HEK293T (cell line): Measurements from ENCODE around the gene MGRN1.

Source experiments
- ARNT ChIP-seq: fragments of 450-650 bp; IDR thresholded peaks from 2 replicates; pipeline ENCODE4 v1.6.1; 2017; ENCODE audit warnings: mild to moderate bottlenecking
- BHLHE40 ChIP-seq: fragments of 450-650 bp; IDR thresholded peaks from 2 replicates; pipeline ENCODE4 v1.6.1; 2016; ENCODE audit warnings: mild to moderate bottlenecking, moderate library complexity, borderline replicate concordance
- CTBP1 ChIP-seq: fragments of 450-650 bp; IDR thresholded peaks from 2 replicates; pipeline ENCODE4 v1.6.1; 2016; ENCODE audit warnings: borderline replicate concordance
- ELF4 ChIP-seq: fragments of 450-650 bp; IDR thresholded peaks from 2 replicates; pipeline ENCODE4 v1.6.1; 2017; ENCODE audit warnings: antibody characterized with exemption
- FOXA1 ChIP-seq: fragments of 450-650 bp; IDR thresholded peaks from 2 replicates; pipeline ENCODE4 v1.6.1; 2016; ENCODE audit warnings: mild to moderate bottlenecking
- FOXK2 ChIP-seq: fragments of 450-650 bp; IDR thresholded peaks from 2 replicates; pipeline ENCODE4 v1.6.1; 2016; ENCODE audit warnings: mild to moderate bottlenecking
- FOXM1 ChIP-seq: fragments of 450-650 bp; IDR thresholded peaks from 2 replicates; pipeline ENCODE4 v1.6.1; 2017; ENCODE audit warnings: mild to moderate bottlenecking, borderline replicate concordance
- HDGF ChIP-seq: fragments of 450-650 bp; IDR thresholded peaks from 2 replicates; pipeline ENCODE4 v1.6.1; 2017; ENCODE audit warnings: antibody characterized with exemption, borderline replicate concordance
- NFRKB ChIP-seq: fragments of 450-650 bp; IDR thresholded peaks from 2 replicates; pipeline ENCODE4 v1.6.1; 2016; ENCODE audit warnings: mild to moderate bottlenecking, moderate library complexity
- SP1 ChIP-seq: fragments of 450-650 bp; IDR thresholded peaks from 2 replicates; pipeline ENCODE4 v1.6.1; 2017
- SUZ12 ChIP-seq: fragments of 450-650 bp; IDR thresholded peaks from 2 replicates; pipeline ENCODE4 v1.6.1; 2016; ENCODE audit warnings: mild to moderate bottlenecking
- TARDBP ChIP-seq: fragments of 450-650 bp; IDR thresholded peaks from 2 replicates; pipeline ENCODE4 v1.6.1; 2016
- ZNF384 ChIP-seq: fragments of 450-650 bp; IDR thresholded peaks from 2 replicates; pipeline ENCODE4 v1.6.1; 2016
- TF ChIP-seq, protein P1 (sequence below): fragments of 450-650 bp; IDR thresholded peaks from 2 replicates; pipeline ENCODE4 v1.6.1; 2016

DNA sequence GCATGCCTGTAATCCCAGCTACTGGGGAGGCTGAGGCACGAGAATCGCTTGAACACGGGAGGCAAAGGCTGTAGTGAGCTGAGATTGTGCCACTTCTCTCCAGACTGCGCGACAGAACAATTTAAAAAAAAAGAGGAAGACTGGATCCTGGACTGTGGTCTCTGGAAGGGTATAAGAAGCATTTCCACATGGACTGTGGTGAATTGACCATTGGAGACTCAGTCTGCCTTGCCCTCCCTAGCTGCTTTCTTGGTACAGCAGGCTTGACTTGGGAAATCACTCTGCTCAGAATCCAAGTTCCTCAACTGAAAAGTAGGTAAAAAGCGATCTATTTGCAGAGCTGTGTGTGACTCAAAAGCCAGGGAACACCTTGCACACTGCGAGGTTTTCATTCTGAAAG lies 1.0 kb upstream of the MGRN1 start:
- no peak for TF ChIP-seq FOXM1
- TF ChIP-seq CTBP1, result no peak
- TF ChIP-seq TARDBP, result no peak
- no peak for TF ChIP-seq BHLHE40
- TF ChIP-seq SUZ12, result no peak
- no peak for TF ChIP-seq NFRKB
- no peak for TF ChIP-seq FOXK2
- TF ChIP-seq ELF4, result no peak
- TF ChIP-seq, protein P1, sequence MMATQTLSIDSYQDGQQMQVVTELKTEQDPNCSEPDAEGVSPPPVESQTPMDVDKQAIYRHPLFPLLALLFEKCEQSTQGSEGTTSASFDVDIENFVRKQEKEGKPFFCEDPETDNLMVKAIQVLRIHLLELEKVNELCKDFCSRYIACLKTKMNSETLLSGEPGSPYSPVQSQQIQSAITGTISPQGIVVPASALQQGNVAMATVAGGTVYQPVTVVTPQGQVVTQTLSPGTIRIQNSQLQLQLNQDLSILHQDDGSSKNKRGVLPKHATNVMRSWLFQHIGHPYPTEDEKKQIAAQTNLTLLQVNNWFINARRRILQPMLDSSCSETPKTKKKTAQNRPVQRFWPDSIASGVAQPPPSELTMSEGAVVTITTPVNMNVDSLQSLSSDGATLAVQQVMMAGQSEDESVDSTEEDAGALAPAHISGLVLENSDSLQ, result no peak
- TF ChIP-seq FOXA1, result no peak
- TF ChIP-seq SP1, result no peak
- TF ChIP-seq ZNF384, result no peak
- no peak for TF ChIP-seq HDGF
- no peak for TF ChIP-seq ARNT
